K562 (cell line): ENCODE measurements around the gene DDX39A. TPM values are rescaled to one million over a fixed set of nuclear protein-coding genes. Genes with fewer than 3 reads are reported as not detected.

Source experiments
- ESRRA ChIP-seq: fragments of 450-650 bp; IDR thresholded peaks from 2 replicates; pipeline ENCODE4 v1.6.1; 2014; ENCODE audit warnings: low read depth, mild to moderate bottlenecking, moderate library complexity, borderline replicate concordance
- FOXK2 ChIP-seq, 2 experiments: fragments of 450-650 bp; IDR thresholded peaks in 1 of 2; conservative IDR thresholded peaks in 1 of 2; 2 replicates each; pipeline ENCODE4 v1.6.1; 2016; ENCODE audit warnings: low read depth in 2 of 2, mild to moderate bottlenecking in 1 of 2
- LARP7 ChIP-seq: fragments of 450-650 bp; IDR thresholded peaks from 2 replicates; pipeline ENCODE4 v1.6.1; 2016
- MBD2 ChIP-seq: sonication (generic); IDR thresholded peaks from 2 replicates; pipeline ENCODE4 v1.6.1; 2016; ENCODE audit warnings: low read depth, borderline replicate concordance
- NR3C1 ChIP-seq: sonication (generic); formaldehyde crosslinking; IDR thresholded peaks from 2 replicates; pipeline ENCODE4 v1.8.1; 2022; ENCODE audit warnings: missing genetic modification reagents
- PTBP1 ChIP-seq: fragments of 200-400 bp; formaldehyde crosslinking; IDR thresholded peaks from 2 replicates; pipeline ENCODE4 v1.6.1; 2017; ENCODE audit warnings: low read depth, low read length
- TAF1 ChIP-seq: IDR thresholded peaks from 2 replicates; pipeline ENCODE4 v1.6.1; 2011; ENCODE audit warnings: mild to moderate bottlenecking, low read length, moderate library complexity; ENCODE audit not compliant: insufficient read depth, control insufficient read depth, severe bottlenecking; ENCODE audit errors: extremely low read depth
- TAF15 ChIP-seq: fragments of 200-400 bp; formaldehyde crosslinking; IDR thresholded peaks from 2 replicates; pipeline ENCODE4 v1.6.1; 2017; ENCODE audit warnings: mild to moderate bottlenecking, low read depth, low read length, moderate library complexity
- ZFPM2 ChIP-seq: fragments of 250-450 bp; sonication (Bioruptor Pico); IDR thresholded peaks from 2 replicates; pipeline ENCODE4 v1.5.1; 2022; ENCODE audit warnings: mild to moderate bottlenecking
- ZNF717 ChIP-seq: fragments of 250-450 bp; sonication (Bioruptor Pico); IDR thresholded peaks from 2 replicates; pipeline ENCODE4 v1.5.0; 2021
- polyA plus RNA-seq, 8 experiments: library from polyadenylated mRNA; depleted of rRNA in 4 of 8; stranded (reverse) in 5 of 8; unstranded in 3 of 8; fragments of >200 nt; fragmentation: Nextera tagmentation in 2 of 8; fragmentation: Illumina TruSeq in 1 of 8; extraction: Ambion mirVana in 2 of 8; extraction: Trizol in 1 of 8; gene quantifications; 2 replicates each; pipeline versions ENCODE4 v1.2.1 to v1.2.3, GENCODE V29; 2011 to 2014; ENCODE audit warnings: inconsistent platforms in 1 of 8, missing spikeins in 1 of 8
- total RNA-seq, 7 experiments: library from RNA; depleted of rRNA in 6 of 7; stranded (reverse); fragments of >200 nt in 6 of 7; fragmentation: Illumina TruSeq in 2 of 7; extraction: Trizol in 2 of 7; gene quantifications; 2 replicates each; pipeline versions ENCODE4 v1.2.1 to v1.2.3, GENCODE V29; 2011 to 2021; ENCODE audit warnings: low replicate concordance in 1 of 7
- TF ChIP-seq, protein P1 (sequence below): fragments of 450-650 bp; IDR thresholded peaks from 2 replicates; pipeline ENCODE4 v1.6.1; 2014; ENCODE audit warnings: low read depth, mild to moderate bottlenecking, moderate library complexity, borderline replicate concordance
- TF ChIP-seq, protein P2 (sequence below), 2 experiments: IDR thresholded peaks; 2 replicates each; pipeline ENCODE4 v1.6.1; 2012; ENCODE audit warnings: improper control_type of control experiment in 2 of 2, low read depth in 2 of 2, low read length in 2 of 2, borderline replicate concordance in 1 of 2
- TF ChIP-seq, protein P3 (sequence below), 2 experiments: fragments of 150-350 bp in 1 of 2; IDR thresholded peaks; 2 replicates each; pipeline ENCODE4 v1.6.1; 2012 to 2016; ENCODE audit warnings: low read depth in 2 of 2, low read length in 2 of 2, mild to moderate bottlenecking in 1 of 2, moderate library complexity in 1 of 2
- TF ChIP-seq, protein P4 (sequence below): fragments of 450-650 bp; formaldehyde crosslinking; IDR thresholded peaks from 2 replicates; pipeline ENCODE4 v1.4.0; 2020; ENCODE audit warnings: mild to moderate bottlenecking, moderate library complexity
- TF ChIP-seq, protein P5 (sequence below): fragments of 200-800 bp; sonication (Bioruptor generic); IDR thresholded peaks from 2 replicates; pipeline ENCODE4 v1.6.1; 2017; ENCODE audit warnings: missing genetic modification characterization, missing compliant biosample characterization

DDX39A gene
- total and polyA plus RNA-seq, 9 of the 15 experiments (the other 6 are each of a cell fraction or from before 2014, with no cell fraction given) = 90.3 to 250 (median 188) TPM

DNA sequence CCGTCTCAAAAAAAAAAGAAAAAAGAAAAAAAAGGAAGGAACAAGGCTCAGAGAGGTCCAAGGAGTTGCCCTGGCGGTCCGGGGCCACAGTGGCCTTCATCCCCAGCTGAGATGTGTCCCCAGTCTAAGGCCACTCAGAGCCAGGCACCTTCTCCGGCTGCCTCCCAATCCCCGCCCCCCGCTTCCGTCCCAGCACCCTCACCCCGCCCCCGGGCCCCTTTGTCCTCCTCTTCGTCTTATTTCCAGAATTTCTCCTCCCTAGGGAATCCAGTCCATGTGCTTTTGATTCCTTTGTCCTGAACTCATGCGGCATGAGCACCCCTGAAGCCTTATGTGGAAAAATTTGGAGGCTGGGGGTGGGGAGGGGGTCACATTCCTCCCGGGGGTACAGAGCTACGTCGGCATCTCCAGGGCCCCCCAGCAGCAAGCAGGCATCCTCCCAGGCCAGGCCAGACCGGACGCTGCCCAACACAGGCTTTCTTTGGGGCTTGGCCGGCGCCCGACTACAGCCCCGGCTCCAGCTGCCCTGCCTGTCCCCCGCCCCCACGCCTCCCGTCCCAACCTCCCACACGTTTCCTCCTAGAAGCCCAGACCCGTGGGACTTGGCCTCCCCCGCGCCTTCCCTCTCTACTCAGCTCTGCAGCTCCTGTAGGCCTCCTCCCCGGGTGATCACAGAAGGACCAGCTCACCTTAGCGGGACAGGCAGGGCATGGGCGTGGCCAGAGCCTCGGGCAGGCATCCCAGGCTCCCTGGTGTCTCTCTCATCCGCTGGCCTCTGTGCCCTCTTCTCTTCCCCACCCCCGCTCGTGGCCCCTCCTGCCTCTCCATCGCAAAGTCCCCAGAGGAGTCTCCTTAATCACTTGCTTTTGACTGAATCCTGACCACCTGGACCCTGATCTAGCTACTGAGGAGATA lies 55.7 kb downstream of the DDX39A start (continued):
- TF ChIP-seq, protein P1, sequence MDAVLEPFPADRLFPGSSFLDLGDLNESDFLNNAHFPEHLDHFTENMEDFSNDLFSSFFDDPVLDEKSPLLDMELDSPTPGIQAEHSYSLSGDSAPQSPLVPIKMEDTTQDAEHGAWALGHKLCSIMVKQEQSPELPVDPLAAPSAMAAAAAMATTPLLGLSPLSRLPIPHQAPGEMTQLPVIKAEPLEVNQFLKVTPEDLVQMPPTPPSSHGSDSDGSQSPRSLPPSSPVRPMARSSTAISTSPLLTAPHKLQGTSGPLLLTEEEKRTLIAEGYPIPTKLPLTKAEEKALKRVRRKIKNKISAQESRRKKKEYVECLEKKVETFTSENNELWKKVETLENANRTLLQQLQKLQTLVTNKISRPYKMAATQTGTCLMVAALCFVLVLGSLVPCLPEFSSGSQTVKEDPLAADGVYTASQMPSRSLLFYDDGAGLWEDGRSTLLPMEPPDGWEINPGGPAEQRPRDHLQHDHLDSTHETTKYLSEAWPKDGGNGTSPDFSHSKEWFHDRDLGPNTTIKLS = no peak
- no peak for TF ChIP-seq TAF15
- TF ChIP-seq LARP7 = no peak
- TF ChIP-seq NR3C1 (CRISPR knock-in tag) = no peak
- TF ChIP-seq ZNF717 (CRISPR knock-in tag) = no peak
- no peak for TF ChIP-seq ZFPM2
- TF ChIP-seq, protein P2, sequence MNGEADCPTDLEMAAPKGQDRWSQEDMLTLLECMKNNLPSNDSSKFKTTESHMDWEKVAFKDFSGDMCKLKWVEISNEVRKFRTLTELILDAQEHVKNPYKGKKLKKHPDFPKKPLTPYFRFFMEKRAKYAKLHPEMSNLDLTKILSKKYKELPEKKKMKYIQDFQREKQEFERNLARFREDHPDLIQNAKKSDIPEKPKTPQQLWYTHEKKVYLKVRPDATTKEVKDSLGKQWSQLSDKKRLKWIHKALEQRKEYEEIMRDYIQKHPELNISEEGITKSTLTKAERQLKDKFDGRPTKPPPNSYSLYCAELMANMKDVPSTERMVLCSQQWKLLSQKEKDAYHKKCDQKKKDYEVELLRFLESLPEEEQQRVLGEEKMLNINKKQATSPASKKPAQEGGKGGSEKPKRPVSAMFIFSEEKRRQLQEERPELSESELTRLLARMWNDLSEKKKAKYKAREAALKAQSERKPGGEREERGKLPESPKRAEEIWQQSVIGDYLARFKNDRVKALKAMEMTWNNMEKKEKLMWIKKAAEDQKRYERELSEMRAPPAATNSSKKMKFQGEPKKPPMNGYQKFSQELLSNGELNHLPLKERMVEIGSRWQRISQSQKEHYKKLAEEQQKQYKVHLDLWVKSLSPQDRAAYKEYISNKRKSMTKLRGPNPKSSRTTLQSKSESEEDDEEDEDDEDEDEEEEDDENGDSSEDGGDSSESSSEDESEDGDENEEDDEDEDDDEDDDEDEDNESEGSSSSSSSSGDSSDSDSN (IDR thresholded peaks at IDR 0.05; ENCODE audit: borderline replicate concordance in 1 of 2, low read depth in 2 of 2, low read length in 2 of 2) = peak; percentile 90 to 99; a peak in 3 of 4 replicates
- TF ChIP-seq, protein P3, sequence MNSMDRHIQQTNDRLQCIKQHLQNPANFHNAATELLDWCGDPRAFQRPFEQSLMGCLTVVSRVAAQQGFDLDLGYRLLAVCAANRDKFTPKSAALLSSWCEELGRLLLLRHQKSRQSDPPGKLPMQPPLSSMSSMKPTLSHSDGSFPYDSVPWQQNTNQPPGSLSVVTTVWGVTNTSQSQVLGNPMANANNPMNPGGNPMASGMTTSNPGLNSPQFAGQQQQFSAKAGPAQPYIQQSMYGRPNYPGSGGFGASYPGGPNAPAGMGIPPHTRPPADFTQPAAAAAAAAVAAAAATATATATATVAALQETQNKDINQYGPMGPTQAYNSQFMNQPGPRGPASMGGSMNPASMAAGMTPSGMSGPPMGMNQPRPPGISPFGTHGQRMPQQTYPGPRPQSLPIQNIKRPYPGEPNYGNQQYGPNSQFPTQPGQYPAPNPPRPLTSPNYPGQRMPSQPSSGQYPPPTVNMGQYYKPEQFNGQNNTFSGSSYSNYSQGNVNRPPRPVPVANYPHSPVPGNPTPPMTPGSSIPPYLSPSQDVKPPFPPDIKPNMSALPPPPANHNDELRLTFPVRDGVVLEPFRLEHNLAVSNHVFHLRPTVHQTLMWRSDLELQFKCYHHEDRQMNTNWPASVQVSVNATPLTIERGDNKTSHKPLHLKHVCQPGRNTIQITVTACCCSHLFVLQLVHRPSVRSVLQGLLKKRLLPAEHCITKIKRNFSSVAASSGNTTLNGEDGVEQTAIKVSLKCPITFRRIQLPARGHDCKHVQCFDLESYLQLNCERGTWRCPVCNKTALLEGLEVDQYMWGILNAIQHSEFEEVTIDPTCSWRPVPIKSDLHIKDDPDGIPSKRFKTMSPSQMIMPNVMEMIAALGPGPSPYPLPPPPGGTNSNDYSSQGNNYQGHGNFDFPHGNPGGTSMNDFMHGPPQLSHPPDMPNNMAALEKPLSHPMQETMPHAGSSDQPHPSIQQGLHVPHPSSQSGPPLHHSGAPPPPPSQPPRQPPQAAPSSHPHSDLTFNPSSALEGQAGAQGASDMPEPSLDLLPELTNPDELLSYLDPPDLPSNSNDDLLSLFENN (IDR thresholded peaks at IDR 0.05; ENCODE audit: low read depth in 2 of 2, low read length in 2 of 2) = no peak
- peak; percentile 45; the same call in 1 of the 2 replicates for TF ChIP-seq MBD2
- TF ChIP-seq PTBP1 = no peak
- TF ChIP-seq, protein P4, sequence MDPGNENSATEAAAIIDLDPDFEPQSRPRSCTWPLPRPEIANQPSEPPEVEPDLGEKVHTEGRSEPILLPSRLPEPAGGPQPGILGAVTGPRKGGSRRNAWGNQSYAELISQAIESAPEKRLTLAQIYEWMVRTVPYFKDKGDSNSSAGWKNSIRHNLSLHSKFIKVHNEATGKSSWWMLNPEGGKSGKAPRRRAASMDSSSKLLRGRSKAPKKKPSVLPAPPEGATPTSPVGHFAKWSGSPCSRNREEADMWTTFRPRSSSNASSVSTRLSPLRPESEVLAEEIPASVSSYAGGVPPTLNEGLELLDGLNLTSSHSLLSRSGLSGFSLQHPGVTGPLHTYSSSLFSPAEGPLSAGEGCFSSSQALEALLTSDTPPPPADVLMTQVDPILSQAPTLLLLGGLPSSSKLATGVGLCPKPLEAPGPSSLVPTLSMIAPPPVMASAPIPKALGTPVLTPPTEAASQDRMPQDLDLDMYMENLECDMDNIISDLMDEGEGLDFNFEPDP = no peak
- peak; percentile 41 for TF ChIP-seq TAF1
- TF ChIP-seq ESRRA = no peak; the same call in 1 of the 2 replicates
- TF ChIP-seq, protein P5, sequence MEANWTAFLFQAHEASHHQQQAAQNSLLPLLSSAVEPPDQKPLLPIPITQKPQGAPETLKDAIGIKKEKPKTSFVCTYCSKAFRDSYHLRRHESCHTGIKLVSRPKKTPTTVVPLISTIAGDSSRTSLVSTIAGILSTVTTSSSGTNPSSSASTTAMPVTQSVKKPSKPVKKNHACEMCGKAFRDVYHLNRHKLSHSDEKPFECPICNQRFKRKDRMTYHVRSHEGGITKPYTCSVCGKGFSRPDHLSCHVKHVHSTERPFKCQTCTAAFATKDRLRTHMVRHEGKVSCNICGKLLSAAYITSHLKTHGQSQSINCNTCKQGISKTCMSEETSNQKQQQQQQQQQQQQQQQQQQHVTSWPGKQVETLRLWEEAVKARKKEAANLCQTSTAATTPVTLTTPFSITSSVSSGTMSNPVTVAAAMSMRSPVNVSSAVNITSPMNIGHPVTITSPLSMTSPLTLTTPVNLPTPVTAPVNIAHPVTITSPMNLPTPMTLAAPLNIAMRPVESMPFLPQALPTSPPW (CRISPR knock-in tag) = peak; percentile 92
- TF ChIP-seq FOXK2 (conservative IDR thresholded peaks at IDR 0.05 in 1 of 2, IDR thresholded peaks at IDR 0.05 in 1 of 2; ENCODE audit: low read depth in 2 of 2) = no peak
